C4-2B (cell line): ENCODE results near the gene P3H2.

ENCODE experiments used
- CTCF ChIP-seq: fragments of 450-650 bp; conservative IDR thresholded peaks from 2 replicates; pipeline ENCODE4 v1.5.1; 2017; ENCODE audit warnings: mild to moderate bottlenecking
- ZFX ChIP-seq: fragments of 450-650 bp; IDR thresholded peaks from 2 replicates; pipeline ENCODE4 v1.6.1; 2017

- no peak for TF ChIP-seq CTCF
- TF ChIP-seq ZFX, result no peak
Measured at GRCh38 chr3:189941125-189941524, 179.6 kb downstream of the P3H2 start.
